Measurements from ENCODE around the gene NHLH1.

NHLH1 gene

DNA sequence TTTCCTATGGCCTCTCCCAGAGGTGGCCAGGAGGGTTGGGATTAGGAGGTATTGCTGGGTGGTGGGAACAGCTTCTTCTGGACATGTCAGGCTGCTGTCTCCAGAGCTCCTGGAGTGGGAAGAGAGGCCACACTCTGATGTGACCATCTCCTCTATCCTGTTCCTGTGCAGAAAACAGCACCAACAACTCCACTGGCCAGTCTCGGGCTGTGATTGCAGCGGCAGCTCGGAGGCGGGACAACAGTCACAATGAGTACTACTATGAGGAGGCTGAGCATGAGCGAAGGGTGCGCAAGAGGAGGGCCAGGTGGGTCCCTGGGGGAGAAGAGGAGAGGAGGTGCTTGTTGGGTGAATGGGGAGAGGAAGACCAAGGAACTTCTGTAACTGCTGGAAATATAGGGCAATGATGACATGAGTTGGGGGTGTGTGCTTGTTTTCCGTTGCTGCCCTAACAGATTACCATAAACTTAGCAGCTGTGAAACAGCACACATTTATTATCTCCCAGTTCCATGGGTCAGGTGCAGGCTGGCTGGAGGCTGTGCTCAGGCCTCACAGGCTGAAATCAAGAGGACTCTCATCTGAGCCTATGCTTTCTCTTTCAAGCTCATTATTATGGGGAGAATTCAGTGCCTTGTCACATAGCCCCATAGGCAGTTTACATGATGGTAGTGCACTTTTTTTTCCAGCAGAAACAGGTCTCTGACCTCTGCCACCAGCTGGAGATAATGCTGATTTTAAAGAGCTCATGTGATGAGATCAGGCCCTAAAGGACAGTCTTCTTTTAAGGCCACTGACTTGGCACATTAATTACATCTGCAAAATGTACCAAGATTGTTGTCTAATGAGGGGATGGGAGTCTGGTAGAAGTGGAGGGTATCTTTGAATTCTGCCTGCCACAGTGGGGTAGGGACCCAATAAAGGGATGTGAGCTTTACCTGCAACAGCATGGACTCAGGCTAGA lies 54.3 kb downstream of the NHLH1 start:
- no peaks in the 10 kb centered on the region for H3F3A ChIP-seq (ENCODE audit: insufficient read depth)
- no peaks in the 10 kb centered on the region for H3K27me3 ChIP-seq (ENCODE audit: low read length)
- no peak overlapping the region for H3K4me3 ChIP-seq (ENCODE audit: insufficient read depth, low read length, poor library complexity, severe bottlenecking)
- no peak overlapping the region for H3K9ac ChIP-seq (ENCODE audit: low read length)
- H2AFZ ChIP-seq (ENCODE audit: low read depth, low read length, severe bottlenecking) = no peak overlapping the region
- no peak overlapping the region for H3K27ac ChIP-seq (ENCODE audit: low read depth, low read length)
- H4K20me1 ChIP-seq (ENCODE audit: low read depth, low read length) = no peaks in the 10 kb centered on the region
- H3K9me2 ChIP-seq (replicated peaks; ENCODE audit: insufficient read depth, low read length) = no peaks in the 10 kb centered on the region
- no peaks in the 10 kb centered on the region for H3K9me3 ChIP-seq (ENCODE audit: insufficient read depth, low read length)
- H3K79me2 ChIP-seq (ENCODE audit: insufficient read depth, low read length) = no peaks in the 10 kb centered on the region
- H3K4me2 ChIP-seq (ENCODE audit: low read depth, low read length, poor library complexity, severe bottlenecking) = no peak overlapping the region
- no peak for TF ChIP-seq CTCF (IDR thresholded peaks at IDR 0.05; ENCODE audit: insufficient read depth, low read length, poor library complexity, severe bottlenecking)
- TF ChIP-seq EZH2phosphoT487 (conservative IDR thresholded peaks at IDR 0.05; ENCODE audit: low read length) = no peak
- H3K36me3 ChIP-seq (ENCODE audit: low read length) = no peaks in the 10 kb centered on the region

GRCh38 chr1:160421881-160422280 lies 55.0 kb downstream of the NHLH1 start:
- Histone ChIP-seq H3K27me3 (ENCODE audit: low read length) (no peaks in the 10 kb centered on the region), H3K9me2 (replicated peaks; ENCODE audit: insufficient read depth, low read length) (no peaks in the 10 kb centered on the region), H3K9me3 (ENCODE audit: insufficient read depth, low read length) (no peaks in the 10 kb centered on the region), H4K20me1 (ENCODE audit: low read depth, low read length) (no peaks in the 10 kb centered on the region), H3K79me2 (ENCODE audit: insufficient read depth, low read length) (no peaks in the 10 kb centered on the region), H3K4me2 (ENCODE audit: low read depth, low read length, poor library complexity, severe bottlenecking) (no peak overlapping the region), H3K36me3 (ENCODE audit: low read length) (no peaks in the 10 kb centered on the region), H2AFZ (ENCODE audit: low read depth, low read length, severe bottlenecking) (no peak overlapping the region), H3K9ac (ENCODE audit: low read length) (no peak overlapping the region), H3F3A (ENCODE audit: insufficient read depth) (no peaks in the 10 kb centered on the region), H3K4me3 (ENCODE audit: insufficient read depth, low read length, poor library complexity, severe bottlenecking) (no peak overlapping the region), H3K27ac (ENCODE audit: low read depth, low read length) (no peak overlapping the region)
- TF ChIP-seq EZH2phosphoT487 (conservative IDR thresholded peaks at IDR 0.05; ENCODE audit: low read length) (no peak), CTCF (IDR thresholded peaks at IDR 0.05; ENCODE audit: insufficient read depth, low read length, poor library complexity, severe bottlenecking) (no peak)

Data from SU-DHL-6 (cell line).